Astrocyte of the cerebellum (primary cell): ENCODE measurements around the gene RTN4IP1.

Experiments used
- DNase-seq: peaks from one replicate; pipeline ENCODE4 v3.0.0-alpha.2; 2011; ENCODE audit warnings: low read depth
- H3K4me3 ChIP-seq: 2 replicates; pipeline ENCODE4 v1.5.1; 2011; ENCODE audit warnings: mild to moderate bottlenecking, low read depth, low read length, moderate library complexity
- CTCF ChIP-seq: IDR thresholded peaks from 2 replicates; pipeline ENCODE4 v1.5.1; 2012; ENCODE audit warnings: low read length, low read depth, moderate library complexity, mild to moderate bottlenecking; ENCODE audit errors: missing control alignments
- in situ Hi-C: cut with HindIII; loops from 2 replicates; pipeline ENCODE4 v1.10.0; 2017; ENCODE audit warnings: low sequenced_read_pairs

RTN4IP1 gene

GRCh38 chr6:106614166-106614565 lies 15.1 kb downstream of the RTN4IP1 start:
- in situ Hi-C loops = no loop called here
- TF ChIP-seq CTCF = no peak
- no peak for DNase-seq
- H3K4me3 ChIP-seq = no peak overlapping the region

- in situ Hi-C loops = no loop called here
- H3K4me3 ChIP-seq = no peak overlapping the region
- no peak for TF ChIP-seq CTCF
- DNase-seq = no peak
These were observed 15.7 kb downstream of the RTN4IP1 start for GRCh38 chr6:106613590-106613989.

- DNase-seq = no peak
- in situ Hi-C loops = no loop called here
- no peak overlapping the region for H3K4me3 ChIP-seq
- TF ChIP-seq CTCF = no peak
These were observed 16.5 kb downstream of the RTN4IP1 start for GRCh38 chr6:106612671-106613416.

- H3K4me3 ChIP-seq = no peak overlapping the region
- DNase-seq = no peak
- in situ Hi-C loops = no loop called here
- no peak for TF ChIP-seq CTCF
These were observed 18.3 kb downstream of the RTN4IP1 start for GRCh38 chr6:106611030-106611429.

- no peak overlapping the region for H3K4me3 ChIP-seq
- peak; percentile 55 for TF ChIP-seq CTCF
- DNase-seq = no peak
- in situ Hi-C loops = no loop called here
These were observed 19.6 kb downstream of the RTN4IP1 start for GRCh38 chr6:106609699-106610098.

- in situ Hi-C loops = no loop called here
- no peak for DNase-seq
- TF ChIP-seq CTCF = peak; percentile 51
- no peak overlapping the region for H3K4me3 ChIP-seq
These were observed 21.1 kb downstream of the RTN4IP1 start for GRCh38 chr6:106608080-106608668.
